GM10266 (cell line): ENCODE results near the gene CCT7.

Source experiments
- DNase-seq: peaks from one replicate; pipeline ENCODE4 v3.0.0; 2012; ENCODE audit errors: extremely low spot score
- CTCF ChIP-seq: IDR thresholded peaks from 2 replicates; pipeline ENCODE4 v1.5.1; 2012; ENCODE audit warnings: mild to moderate bottlenecking, low read depth; ENCODE audit not compliant: control insufficient read depth, insufficient read depth; ENCODE audit errors: missing control alignments

The CCT7 gene

GRCh38 chr2:73228631-73229030 lies 5.5 kb upstream of the CCT7 start:
- DNase-seq = no peak
- no peak for TF ChIP-seq CTCF

GRCh38 chr2:73232403-73233153 lies 1.5 kb upstream of the CCT7 start:
- DNase-seq = no peak
- TF ChIP-seq CTCF = no peak

- DNase-seq = peak; percentile 98
Observed at GRCh38 chr2:73233154-73233931, 765 bp upstream of the CCT7 start, which contains the start of gene PRADC1. Gene PRADC1, minus strand, starts transcription at chr2:73233239. Its CDS starts 79 bp downstream, at chr2:73233160.

GRCh38 chr2:73235315-73236028 lies 1.4 kb downstream of the CCT7 start:
- TF ChIP-seq CTCF = no peak
- DNase-seq = no peak

More at GRCh38 chr2:73233154-73233931, 765 bp upstream of the CCT7 start, which contains the start of gene PRADC1:
- no peak for TF ChIP-seq CTCF

GRCh38 chr2:73237168-73237567 lies 3.1 kb downstream of the CCT7 start:
- no peak for TF ChIP-seq CTCF

GRCh38 chr2:73238149-73238548 lies 4.0 kb downstream of the CCT7 start:
- no peak for DNase-seq
- no peak for TF ChIP-seq CTCF

More at GRCh38 chr2:73237168-73237567, 3.1 kb downstream of the CCT7 start:
- no peak for DNase-seq
